ENCODE data around the gene TENM4.

DNA sequence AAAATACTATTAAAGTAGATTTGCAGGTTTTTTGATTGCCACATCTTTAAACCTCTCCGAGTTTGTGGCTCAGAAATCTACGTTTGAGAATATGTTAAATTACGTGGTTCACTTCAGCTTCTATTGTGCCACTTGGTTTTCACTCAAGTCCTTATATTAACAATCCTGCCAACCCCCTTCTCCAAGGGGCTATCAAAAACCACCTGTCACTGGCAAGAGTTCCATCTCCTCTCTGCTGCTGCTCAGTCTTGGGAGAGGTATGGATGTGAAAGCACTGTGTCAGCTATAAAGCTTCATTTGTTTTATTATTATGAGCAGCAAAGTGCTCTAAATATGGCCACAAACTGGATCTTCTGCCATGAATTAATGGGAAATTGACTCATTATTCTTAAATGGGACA, 668.6 kb downstream of the TENM4 start:
- TF ChIP-seq, protein P1, sequence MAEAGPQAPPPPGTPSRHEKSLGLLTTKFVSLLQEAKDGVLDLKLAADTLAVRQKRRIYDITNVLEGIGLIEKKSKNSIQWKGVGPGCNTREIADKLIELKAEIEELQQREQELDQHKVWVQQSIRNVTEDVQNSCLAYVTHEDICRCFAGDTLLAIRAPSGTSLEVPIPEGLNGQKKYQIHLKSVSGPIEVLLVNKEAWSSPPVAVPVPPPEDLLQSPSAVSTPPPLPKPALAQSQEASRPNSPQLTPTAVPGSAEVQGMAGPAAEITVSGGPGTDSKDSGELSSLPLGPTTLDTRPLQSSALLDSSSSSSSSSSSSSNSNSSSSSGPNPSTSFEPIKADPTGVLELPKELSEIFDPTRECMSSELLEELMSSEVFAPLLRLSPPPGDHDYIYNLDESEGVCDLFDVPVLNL (CRISPR knock-in tag; IDR thresholded peaks at IDR 0.05; ENCODE audit: borderline replicate concordance, low read depth), result no peak
- TF ChIP-seq, protein P2, sequence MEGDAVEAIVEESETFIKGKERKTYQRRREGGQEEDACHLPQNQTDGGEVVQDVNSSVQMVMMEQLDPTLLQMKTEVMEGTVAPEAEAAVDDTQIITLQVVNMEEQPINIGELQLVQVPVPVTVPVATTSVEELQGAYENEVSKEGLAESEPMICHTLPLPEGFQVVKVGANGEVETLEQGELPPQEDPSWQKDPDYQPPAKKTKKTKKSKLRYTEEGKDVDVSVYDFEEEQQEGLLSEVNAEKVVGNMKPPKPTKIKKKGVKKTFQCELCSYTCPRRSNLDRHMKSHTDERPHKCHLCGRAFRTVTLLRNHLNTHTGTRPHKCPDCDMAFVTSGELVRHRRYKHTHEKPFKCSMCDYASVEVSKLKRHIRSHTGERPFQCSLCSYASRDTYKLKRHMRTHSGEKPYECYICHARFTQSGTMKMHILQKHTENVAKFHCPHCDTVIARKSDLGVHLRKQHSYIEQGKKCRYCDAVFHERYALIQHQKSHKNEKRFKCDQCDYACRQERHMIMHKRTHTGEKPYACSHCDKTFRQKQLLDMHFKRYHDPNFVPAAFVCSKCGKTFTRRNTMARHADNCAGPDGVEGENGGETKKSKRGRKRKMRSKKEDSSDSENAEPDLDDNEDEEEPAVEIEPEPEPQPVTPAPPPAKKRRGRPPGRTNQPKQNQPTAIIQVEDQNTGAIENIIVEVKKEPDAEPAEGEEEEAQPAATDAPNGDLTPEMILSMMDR (IDR thresholded peaks at IDR 0.05), result no peak
- no peak for TF ChIP-seq ZNF416 (CRISPR knock-in tag; IDR thresholded peaks at IDR 0.05)

Data from WTC11 (cell line).